K562 (cell line): ENCODE data around the gene NFIC. TPM values are rescaled to one million over a fixed set of nuclear protein-coding genes. Genes with fewer than 3 reads are reported as not detected.
A peak's percentile ranks its signal among the peaks of the same experiment; 100 is the strongest.

ENCODE experiments used
- ATAC-seq: fragments of 200-7000 bp; cut with Tn5 transposase; 3 replicates; pipeline ENCODE4 v1.9.1; 2020; ENCODE audit warnings: moderate library complexity
- BruUV-seq: library from RNA; stranded (reverse); fragments of 400-500 nt; replicated peaks from 2 replicates; lab custom pipeline; 2021; lab: Mats Ljungman, UMichigan
- CTCF ChIA-PET: fragments of 300-600 bp; formaldehyde crosslinking; extraction: SDS; loops from one replicate; lab custom pipeline; 2021; ENCODE audit warnings: low intra/inter-chr PET ratio; lab: Yijun Ruan, JAX
- POLR2A ChIA-PET: fragments of 300-600, 350-650 bp; sonication (Branson Sonifier 250); formaldehyde crosslinking; extraction: SDS; loops from one replicate; lab custom pipeline; 2021; ENCODE audit warnings: antibody characterized with exemption, inconsistent platforms; lab: Yijun Ruan, JAX
- DNase-seq, 4 experiments: peaks; one replicate each; pipeline versions ENCODE4 v3.0.0 to v3.0.0-alpha.2; 2011 to 2018; ENCODE audit warnings: low spot score in 3 of 4, mixed read lengths in 3 of 4; ENCODE audit errors: extremely low read depth in 1 of 4
- FAIRE-seq: peaks from 2 replicates; lab custom pipeline; 2011; peaks lifted over from hg19 to GRCh38; lab: Jason Lieb, UNC
- H2AFZ ChIP-seq: 2 replicates; pipeline ENCODE4 v1.6.0; 2011; ENCODE audit warnings: low read depth, low read length, control low read depth, inconsistent platforms
- H3K27ac ChIP-seq: fragments of 200-600 bp; 3 replicates; pipeline ENCODE4 v1.8.0; 2011; ENCODE audit warnings: low read depth, mild to moderate bottlenecking, control low read depth, inconsistent platforms, low read length, moderate library complexity, mixed read lengths; ENCODE audit errors: extremely low read depth
- H3K27me3 ChIP-seq, 2 experiments: fragments of 300-600 bp in 1 of 2; 2 replicates in 1 of 2; 3 replicates in 1 of 2; pipeline versions ENCODE4 v1.6.0 to v1.8.0; 2011; ENCODE audit warnings: inconsistent platforms in 2 of 2, low read length in 2 of 2, mild to moderate bottlenecking in 1 of 2, mixed read lengths in 1 of 2, moderate library complexity in 1 of 2; ENCODE audit not compliant: control insufficient read depth in 2 of 2, insufficient read depth in 2 of 2
- H3K36me3 ChIP-seq: fragments of 300-600 bp; 3 replicates; pipeline ENCODE4 v1.8.0; 2011; ENCODE audit warnings: mild to moderate bottlenecking, low read length, inconsistent platforms; ENCODE audit not compliant: control insufficient read depth, insufficient read depth
- H3K4me1 ChIP-seq, 2 experiments: fragments of 200-600 bp in 1 of 2; replicated peaks in 1 of 2; 2 replicates in 1 of 2; 3 replicates in 1 of 2; pipeline versions ENCODE4 v1.5.1 to v1.8.0; 2011; ENCODE audit warnings: inconsistent platforms in 2 of 2, low read length in 2 of 2, mild to moderate bottlenecking in 1 of 2, mixed read lengths in 1 of 2, moderate library complexity in 1 of 2; ENCODE audit not compliant: control insufficient read depth in 2 of 2, insufficient read depth in 2 of 2
- H3K4me2 ChIP-seq: 2 replicates; pipeline ENCODE4 v1.6.1; 2011; ENCODE audit warnings: low read length, control low read depth, inconsistent platforms, mixed read lengths; ENCODE audit not compliant: insufficient read depth
- H3K4me3 ChIP-seq: fragments of 200-600 bp; sonication (generic), shearing (Covaris generic); 2 replicates; pipeline ENCODE4 v1.5.1; 2016; ENCODE audit warnings: control low read depth, inconsistent platforms
- H3K79me2 ChIP-seq: fragments of 200-600 bp; 3 replicates; pipeline ENCODE4 v1.8.0; 2011; ENCODE audit warnings: low read length, inconsistent platforms; ENCODE audit not compliant: control insufficient read depth, insufficient read depth
- H3K9ac ChIP-seq, 2 experiments: 2 replicates each; pipeline versions ENCODE4 v1.6.0 to v1.6.1; 2011; ENCODE audit warnings: low read depth in 2 of 2, low read length in 2 of 2, control low read depth in 1 of 2, inconsistent platforms in 1 of 2, mild to moderate bottlenecking in 1 of 2, mixed read lengths in 1 of 2; ENCODE audit not compliant: insufficient read depth in 1 of 2
- H3K9me1 ChIP-seq: one replicate; pipeline ENCODE4 v1.6.0; 2011; ENCODE audit warnings: inconsistent platforms, mild to moderate bottlenecking, low read length, moderate library complexity; ENCODE audit not compliant: control insufficient read depth, insufficient read depth
- H3K9me3 ChIP-seq: replicated peaks from 2 replicates; pipeline ENCODE4 v1.5.1; 2011; ENCODE audit warnings: low read depth, low read length, inconsistent platforms; ENCODE audit not compliant: control insufficient read depth, insufficient read depth
- H4K20me1 ChIP-seq: replicated peaks from 2 replicates; pipeline ENCODE4 v1.6.1; 2011; ENCODE audit warnings: low read length, inconsistent platforms, mixed read lengths; ENCODE audit not compliant: control insufficient read depth, insufficient read depth
- BRCA1 ChIP-seq, 2 experiments: fragments of 450-650 bp in 1 of 2; sonication (generic) in 1 of 2; formaldehyde crosslinking in 1 of 2; IDR thresholded peaks; 2 replicates each; pipeline versions ENCODE4 v1.5.0 to v1.6.1; 2017 to 2020; ENCODE audit warnings: mild to moderate bottlenecking in 1 of 2, missing genetic modification reagents in 1 of 2
- EGR1 ChIP-seq: fragments of 450-650 bp; conservative IDR thresholded peaks from 2 replicates; pipeline ENCODE4 v1.6.1; 2017; ENCODE audit warnings: mild to moderate bottlenecking
- ELF1 ChIP-seq: fragments of 200-800 bp; sonication (Bioruptor generic); IDR thresholded peaks from 2 replicates; pipeline ENCODE4 v1.6.1; 2016; ENCODE audit warnings: missing genetic modification characterization, missing compliant biosample characterization
- GABPB2 ChIP-seq: fragments of 250-450 bp; sonication (Bioruptor Pico); conservative IDR thresholded peaks from 2 replicates; pipeline ENCODE4 v1.5.1; 2021; ENCODE audit warnings: mild to moderate bottlenecking
- HDAC6 ChIP-seq: IDR thresholded peaks from 2 replicates; pipeline ENCODE4 v1.6.1; 2012; ENCODE audit warnings: low read depth, mild to moderate bottlenecking, control low read depth, inconsistent platforms, low read length, moderate library complexity
- HDGF ChIP-seq: fragments of 450-650 bp; IDR thresholded peaks from 2 replicates; pipeline ENCODE4 v1.6.1; 2016
- HLTF ChIP-seq: fragments of 450-650 bp; IDR thresholded peaks from 2 replicates; pipeline ENCODE4 v1.6.1; 2016
- HNRNPL ChIP-seq: fragments of 200-400 bp; formaldehyde crosslinking; IDR thresholded peaks from 2 replicates; pipeline ENCODE4 v1.6.1; 2017; ENCODE audit warnings: low read depth, mild to moderate bottlenecking, low read length
- MTA1 ChIP-seq: fragments of 450-650 bp; IDR thresholded peaks from 2 replicates; pipeline ENCODE4 v1.6.1; 2017; ENCODE audit warnings: borderline replicate concordance
- MTA2 ChIP-seq: fragments of 450-650 bp; IDR thresholded peaks from 2 replicates; pipeline ENCODE4 v1.6.1; 2016; ENCODE audit warnings: low read depth
- NR3C1 ChIP-seq: sonication (generic); formaldehyde crosslinking; IDR thresholded peaks from 2 replicates; pipeline ENCODE4 v1.8.1; 2022; ENCODE audit warnings: missing genetic modification reagents
- PHF8 ChIP-seq: fragments of 200-600 bp; sonication (generic); IDR thresholded peaks from 2 replicates; pipeline ENCODE4 v1.6.1; 2012; ENCODE audit warnings: mixed run types, mild to moderate bottlenecking, inconsistent platforms, low read length, moderate library complexity, borderline replicate concordance
- PRPF4 ChIP-seq: fragments of 200-400 bp; formaldehyde crosslinking; IDR thresholded peaks from one replicate; pipeline ENCODE4 v1.6.1; 2017; ENCODE audit warnings: low read length, low read depth, mild to moderate bottlenecking; ENCODE audit not compliant: insufficient read depth, poor library complexity, severe bottlenecking
- SAFB ChIP-seq: fragments of 200-400 bp; formaldehyde crosslinking; IDR thresholded peaks from 2 replicates; pipeline ENCODE4 v1.6.1; 2017; ENCODE audit warnings: low read depth, low read length, borderline replicate concordance
- SIN3B ChIP-seq: fragments of 450-650 bp; IDR thresholded peaks from 2 replicates; pipeline ENCODE4 v1.6.1; 2017; ENCODE audit warnings: low read depth, mild to moderate bottlenecking, moderate library complexity
- SLC30A9 ChIP-seq: fragments of 250-450 bp; sonication (Bioruptor Pico); IDR thresholded peaks from 2 replicates; pipeline ENCODE4 v1.8.0; 2022; ENCODE audit warnings: mild to moderate bottlenecking, moderate library complexity
- SREBF2 ChIP-seq: sonication (generic); formaldehyde crosslinking; IDR thresholded peaks from 2 replicates; pipeline ENCODE4 v1.4.0; 2020; ENCODE audit warnings: mild to moderate bottlenecking, missing genetic modification reagents
- TRIM24 ChIP-seq, 2 experiments: fragments of 450-650 bp; IDR thresholded peaks; 2 replicates each; pipeline ENCODE4 v1.6.1; 2016
- WHSC1 ChIP-seq: IDR thresholded peaks from one replicate; pipeline ENCODE4 v1.6.1; 2012; ENCODE audit warnings: low read length, control low read depth, inconsistent platforms
- ZNF23 ChIP-seq: fragments of 250-450 bp; sonication (Bioruptor Pico); IDR thresholded peaks from 2 replicates; pipeline ENCODE4 v1.4.0; 2020; ENCODE audit warnings: mild to moderate bottlenecking
- ZNF57 ChIP-seq: fragments of 450-650 bp; formaldehyde crosslinking; IDR thresholded peaks from 2 replicates; pipeline ENCODE4 v1.4.0; 2020; ENCODE audit warnings: mild to moderate bottlenecking, moderate library complexity
- in situ Hi-C: fragments of 300-500 bp; cut with MboI; formaldehyde crosslinking; loops from 4 replicates; pipeline ENCODE4 v1.15.0; 2018; ENCODE audit warnings: inconsistent platforms, mixed read lengths
- intact Hi-C: fragments of 100-400 bp; cut with micrococcal nuclease; formaldehyde crosslinking; loops from 2 replicates; pipeline ENCODE4 v1.14.2; 2022
- polyA plus RNA-seq, 8 experiments: library from polyadenylated mRNA; depleted of rRNA in 4 of 8; stranded (reverse) in 5 of 8; unstranded in 3 of 8; fragments of >200 nt; fragmentation: Nextera tagmentation in 2 of 8; fragmentation: Illumina TruSeq in 1 of 8; extraction: Ambion mirVana in 2 of 8; extraction: Trizol in 1 of 8; gene quantifications; 2 replicates each; pipeline versions ENCODE4 v1.2.1 to v1.2.3, GENCODE V29; 2011 to 2014; ENCODE audit warnings: inconsistent platforms in 1 of 8, missing spikeins in 1 of 8
- total RNA-seq, 7 experiments: library from RNA; depleted of rRNA in 6 of 7; stranded (reverse); fragments of >200 nt in 6 of 7; fragmentation: Illumina TruSeq in 2 of 7; extraction: Trizol in 2 of 7; gene quantifications; 2 replicates each; pipeline versions ENCODE4 v1.2.1 to v1.2.3, GENCODE V29; 2011 to 2021; ENCODE audit warnings: low replicate concordance in 1 of 7
- TF ChIP-seq, protein P1 (sequence below): fragments of 450-650 bp; IDR thresholded peaks from 2 replicates; pipeline ENCODE4 v1.6.1; 2016; ENCODE audit warnings: mild to moderate bottlenecking
- TF ChIP-seq, protein P2 (sequence below): fragments of 450-650 bp; IDR thresholded peaks from 2 replicates; pipeline ENCODE4 v1.6.1; 2016; ENCODE audit warnings: antibody characterized with exemption

The NFIC gene
- total and polyA plus RNA-seq, 9 of the 15 experiments (the other 6 are each of a cell fraction or from before 2014, with no cell fraction given): 0.71 to 62.1 (median 6.9) TPM

DNA sequence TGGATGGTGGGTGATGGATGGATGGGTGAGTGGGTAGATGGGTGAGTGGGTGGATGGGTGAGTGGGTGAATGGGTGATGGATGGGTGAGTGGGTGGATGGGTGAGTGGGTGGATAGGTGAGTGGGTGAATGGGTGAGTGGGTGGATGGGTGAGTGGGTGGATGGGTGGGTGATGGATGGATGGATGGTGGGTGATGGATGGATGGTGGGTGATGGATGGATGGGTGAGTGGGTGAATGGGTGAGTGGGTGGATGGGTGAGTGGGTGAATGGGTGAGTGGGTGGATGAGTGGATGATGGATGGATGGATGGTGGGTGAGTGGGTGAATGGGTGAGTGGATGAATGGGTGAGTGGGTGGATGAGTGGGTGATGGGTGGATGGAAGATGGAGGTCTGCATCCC lies 111.1 kb downstream of the NFIC start:
- ChIA-PET CTCF (no interaction called here), POLR2A (interaction anchor here (0.6 kb wide), 1 partner anchor 13 kb away, joined by 3 read pairs; no protein-coding TSS in a partner anchor)
- DNase-seq (no peak), FAIRE-seq (no peak), ATAC-seq (no peak)
- peaks cover 11 to 35% of the 10 kb centered on the region in 2 experiments for H3K4me1 ChIP-seq
- H3K9me3 ChIP-seq: no peaks in the 10 kb centered on the region
- H3K9me1 ChIP-seq: no peaks in the 10 kb centered on the region
- BruUV-seq: no TSS peak
- no peaks in the 10 kb centered on the region for H3K36me3 ChIP-seq
- no peak overlapping the region for H3K9ac ChIP-seq
- intact Hi-C loops (no loop called here), in situ Hi-C loops (no loop called here)
- no peak overlapping the region for H3K27ac ChIP-seq
- H4K20me1 ChIP-seq: peaks cover 8% of the 10 kb centered on the region; the same call in 1 of the 2 replicates
- no peak overlapping the region for H3K4me3 ChIP-seq
- peak overlapping the region; percentile 80; the same call in 1 of the 2 replicates for H3K4me2 ChIP-seq
- no peak overlapping the region for H2AFZ ChIP-seq
- peaks cover 15 to 16% of the 10 kb centered on the region in 2 experiments; a peak in 3 of 5 replicates for H3K27me3 ChIP-seq
- H3K79me2 ChIP-seq: no peaks in the 10 kb centered on the region
- TF ChIP-seq SREBF2 (CRISPR knock-in tag) (no peak), SLC30A9 (CRISPR knock-in tag) (no peak), ELF1 (tag) (no peak), HNRNPL (0 out of 2 replicates have a peak, but pooled peaks have one; percentile 0), NR3C1 (no peak), MTA1 (peak; percentile 55; the same call in 1 of the 2 replicates), ZNF23 (CRISPR knock-in tag) (no peak), ZNF57 (CRISPR knock-in tag) (no peak), BRCA1 (IDR thresholded peaks at IDR 0.05) (no peak), BRCA1 (CRISPR knock-in tag; IDR thresholded peaks at IDR 0.05) (no peak), HLTF (no peak), SAFB (peak; percentile 76; the same call in 1 of the 2 replicates), MTA2 (peak; percentile 57), PRPF4 (no peak), GABPB2 (CRISPR knock-in tag) (no peak), SIN3B (no peak), HDGF (no peak), PHF8 (no peak), HDAC6 (no peak), TRIM24 (IDR thresholded peaks at IDR 0.05) (peak in 1 of 2 experiments; percentile 30; a peak in 1 of 4 replicates), EGR1 (peak; percentile 95), WHSC1 (no peak)
- TF ChIP-seq, protein P1, sequence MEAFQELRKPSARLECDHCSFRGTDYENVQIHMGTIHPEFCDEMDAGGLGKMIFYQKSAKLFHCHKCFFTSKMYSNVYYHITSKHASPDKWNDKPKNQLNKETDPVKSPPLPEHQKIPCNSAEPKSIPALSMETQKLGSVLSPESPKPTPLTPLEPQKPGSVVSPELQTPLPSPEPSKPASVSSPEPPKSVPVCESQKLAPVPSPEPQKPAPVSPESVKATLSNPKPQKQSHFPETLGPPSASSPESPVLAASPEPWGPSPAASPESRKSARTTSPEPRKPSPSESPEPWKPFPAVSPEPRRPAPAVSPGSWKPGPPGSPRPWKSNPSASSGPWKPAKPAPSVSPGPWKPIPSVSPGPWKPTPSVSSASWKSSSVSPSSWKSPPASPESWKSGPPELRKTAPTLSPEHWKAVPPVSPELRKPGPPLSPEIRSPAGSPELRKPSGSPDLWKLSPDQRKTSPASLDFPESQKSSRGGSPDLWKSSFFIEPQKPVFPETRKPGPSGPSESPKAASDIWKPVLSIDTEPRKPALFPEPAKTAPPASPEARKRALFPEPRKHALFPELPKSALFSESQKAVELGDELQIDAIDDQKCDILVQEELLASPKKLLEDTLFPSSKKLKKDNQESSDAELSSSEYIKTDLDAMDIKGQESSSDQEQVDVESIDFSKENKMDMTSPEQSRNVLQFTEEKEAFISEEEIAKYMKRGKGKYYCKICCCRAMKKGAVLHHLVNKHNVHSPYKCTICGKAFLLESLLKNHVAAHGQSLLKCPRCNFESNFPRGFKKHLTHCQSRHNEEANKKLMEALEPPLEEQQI: no peak
- TF ChIP-seq, protein P2, sequence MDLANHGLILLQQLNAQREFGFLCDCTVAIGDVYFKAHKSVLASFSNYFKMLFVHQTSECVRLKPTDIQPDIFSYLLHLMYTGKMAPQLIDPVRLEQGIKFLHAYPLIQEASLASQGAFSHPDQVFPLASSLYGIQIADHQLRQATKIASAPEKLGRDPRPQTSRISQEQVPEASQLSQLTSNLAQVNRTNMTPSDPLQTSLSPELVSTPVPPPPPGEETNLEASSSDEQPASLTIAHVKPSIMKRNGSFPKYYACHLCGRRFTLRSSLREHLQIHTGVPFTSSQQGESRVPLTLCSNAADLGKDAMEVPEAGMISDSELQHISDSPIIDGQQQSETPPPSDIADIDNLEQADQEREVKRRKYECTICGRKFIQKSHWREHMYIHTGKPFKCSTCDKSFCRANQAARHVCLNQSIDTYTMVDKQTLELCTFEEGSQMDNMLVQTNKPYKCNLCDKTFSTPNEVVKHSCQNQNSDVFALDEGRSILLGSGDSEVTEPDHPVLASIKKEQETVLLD: peak; percentile 85
